HG03108 (cell line): Measurements from ENCODE around the gene DLL4.

ENCODE experiments used
- ATAC-seq: cut with Tn5 transposase; IDR thresholded peaks from one replicate; pipeline ENCODE4 v1.9.1; 2021; ENCODE audit warnings: moderate library complexity; ENCODE audit not compliant: unreplicated experiment

Gene DLL4

DNA sequence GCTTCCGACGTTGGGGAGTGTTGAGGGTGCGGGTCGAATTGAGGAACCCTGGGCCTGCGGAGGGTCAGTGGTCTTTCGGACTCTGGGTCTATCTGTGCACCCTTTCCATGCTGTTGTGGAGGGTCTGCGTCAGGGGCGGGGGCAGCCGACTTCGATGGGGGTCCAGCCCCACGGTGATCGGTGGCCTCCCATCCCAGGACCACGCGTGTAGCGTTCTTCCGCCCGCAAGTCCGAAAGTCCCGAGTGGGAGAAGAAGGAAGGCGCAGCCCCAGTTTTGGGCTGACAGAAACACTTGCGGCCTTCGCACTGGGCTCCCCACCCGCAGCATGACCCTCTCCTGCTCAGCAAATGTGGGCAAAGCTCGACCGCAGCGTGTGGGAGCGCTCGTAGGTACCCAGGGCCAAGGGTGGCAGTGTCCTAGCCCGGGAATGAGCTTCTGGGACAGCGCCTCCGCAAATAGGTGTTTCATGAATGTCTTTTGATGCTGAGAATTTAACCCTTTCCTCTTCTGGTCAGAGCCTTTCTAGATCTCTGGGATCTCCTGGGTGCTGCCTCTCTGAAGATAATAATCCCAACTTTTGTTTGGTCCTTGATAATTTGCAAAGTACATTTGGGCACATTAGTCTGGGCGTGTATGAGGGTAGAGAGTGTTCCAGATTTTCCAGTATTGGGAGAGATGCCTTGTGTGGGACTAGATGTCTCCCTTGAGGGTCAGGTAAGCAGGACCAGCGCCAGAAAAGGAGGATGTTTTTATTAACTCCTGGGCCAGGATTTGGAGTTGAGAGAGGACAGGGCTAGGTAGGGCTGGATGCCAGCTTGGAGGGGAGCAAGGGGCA lies 2.3 kb upstream of the DLL4 start:
- no peak for ATAC-seq

- no peak for ATAC-seq
Observed at GRCh38 chr15:40927495-40927872, 1.7 kb upstream of the DLL4 start.

GRCh38 chr15:40927873-40928806 lies 1.0 kb upstream of the DLL4 start:
- ATAC-seq, result no peak

DNA sequence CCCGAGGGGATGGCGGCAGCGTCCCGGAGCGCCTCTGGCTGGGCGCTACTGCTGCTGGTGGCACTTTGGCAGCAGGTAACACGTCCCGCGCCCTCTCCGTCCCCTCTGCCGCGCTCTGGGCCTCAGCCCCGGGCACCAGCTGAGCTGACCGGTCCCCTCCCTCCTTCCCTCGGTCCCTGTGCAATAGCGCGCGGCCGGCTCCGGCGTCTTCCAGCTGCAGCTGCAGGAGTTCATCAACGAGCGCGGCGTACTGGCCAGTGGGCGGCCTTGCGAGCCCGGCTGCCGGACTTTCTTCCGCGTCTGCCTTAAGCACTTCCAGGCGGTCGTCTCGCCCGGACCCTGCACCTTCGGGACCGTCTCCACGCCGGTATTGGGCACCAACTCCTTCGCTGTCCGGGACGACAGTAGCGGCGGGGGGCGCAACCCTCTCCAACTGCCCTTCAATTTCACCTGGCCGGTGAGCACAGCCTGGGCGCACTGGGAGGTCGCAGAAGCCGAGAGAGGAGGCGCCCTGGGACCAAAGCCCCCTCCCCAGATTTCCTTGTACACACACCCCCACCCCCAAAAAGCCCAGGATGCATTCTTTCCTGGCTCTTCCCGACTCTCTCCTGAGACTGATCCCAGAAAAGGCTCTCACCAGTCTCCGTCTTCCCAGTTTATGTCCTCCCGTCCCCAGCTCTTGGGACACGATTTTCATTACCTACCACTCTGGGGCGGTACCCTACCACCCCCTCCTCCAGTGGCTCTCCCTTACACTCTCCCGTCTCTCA lies 705 bp downstream of the DLL4 start:
- no peak for ATAC-seq

DNA sequence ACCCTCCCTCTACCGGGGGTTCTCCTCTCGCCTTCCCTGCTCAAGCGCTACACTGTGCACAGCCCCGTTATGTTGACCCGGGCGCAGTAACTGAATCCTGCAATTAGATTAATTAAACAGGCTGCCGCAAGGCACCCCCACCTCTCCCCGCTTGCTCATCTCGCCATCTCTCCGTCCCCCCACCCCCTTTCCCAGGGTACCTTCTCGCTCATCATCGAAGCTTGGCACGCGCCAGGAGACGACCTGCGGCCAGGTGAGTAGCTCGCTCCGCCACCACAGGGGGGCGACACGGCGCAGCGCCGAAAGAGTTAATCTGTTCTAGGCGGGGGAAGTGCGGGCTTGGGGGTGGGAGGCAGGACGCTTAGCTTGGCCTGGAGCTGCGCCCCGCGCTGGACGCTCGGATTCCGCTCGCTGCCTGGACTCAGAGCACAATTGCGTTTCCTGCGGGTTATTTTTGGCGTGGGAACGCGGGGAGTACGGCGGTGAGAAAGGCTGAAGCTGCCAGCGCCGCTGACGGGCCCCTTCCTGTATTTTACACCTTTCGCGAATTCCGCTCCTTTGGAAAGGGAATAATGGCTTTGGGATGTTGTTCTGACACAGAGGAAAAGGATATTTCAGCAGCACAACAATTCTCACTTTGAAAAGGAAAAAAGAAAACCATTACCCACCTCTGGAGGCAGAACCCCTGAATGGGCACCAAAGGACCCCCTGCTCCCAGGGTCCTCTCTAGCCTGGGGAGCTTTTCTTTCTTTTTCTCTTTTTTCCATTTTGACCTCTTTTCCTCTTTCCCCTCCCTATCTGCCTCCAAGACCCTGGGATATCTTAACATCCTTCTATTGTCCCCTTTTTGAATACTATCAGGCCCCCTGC lies 1.5 kb downstream of the DLL4 start:
- ATAC-seq, result no peak

DNA sequence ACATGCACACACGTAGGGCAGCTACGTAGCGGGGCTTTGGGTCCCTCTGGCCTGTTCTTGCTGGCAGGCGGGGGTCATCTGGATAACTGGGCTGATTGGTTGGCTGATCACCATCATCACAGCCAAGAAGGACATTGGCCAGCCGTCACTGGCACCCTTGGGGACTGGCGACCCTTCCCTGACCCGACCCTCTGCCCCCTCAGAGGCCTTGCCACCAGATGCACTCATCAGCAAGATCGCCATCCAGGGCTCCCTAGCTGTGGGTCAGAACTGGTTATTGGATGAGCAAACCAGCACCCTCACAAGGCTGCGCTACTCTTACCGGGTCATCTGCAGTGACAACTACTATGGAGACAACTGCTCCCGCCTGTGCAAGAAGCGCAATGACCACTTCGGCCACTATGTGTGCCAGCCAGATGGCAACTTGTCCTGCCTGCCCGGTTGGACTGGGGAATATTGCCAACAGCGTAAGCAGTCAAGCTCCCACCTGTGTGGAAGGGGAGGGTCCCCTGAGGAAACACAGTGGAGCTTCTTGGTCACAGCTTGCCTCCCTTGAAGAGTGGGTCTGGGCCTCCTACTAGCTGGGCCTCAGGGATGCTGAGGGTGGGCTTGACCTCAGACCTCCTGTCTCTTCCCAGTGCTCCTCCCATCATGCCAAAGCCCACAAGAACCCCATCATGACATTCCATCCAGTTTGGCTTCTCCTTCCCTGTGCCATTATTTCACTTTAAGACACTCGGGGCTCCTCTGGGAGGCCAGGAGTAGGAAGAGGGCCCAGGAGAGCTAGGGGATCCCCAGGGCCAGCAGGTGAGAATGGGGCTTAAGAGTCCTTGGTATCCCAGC lies 2.4 kb downstream of the DLL4 start:
- no peak for ATAC-seq

DNA sequence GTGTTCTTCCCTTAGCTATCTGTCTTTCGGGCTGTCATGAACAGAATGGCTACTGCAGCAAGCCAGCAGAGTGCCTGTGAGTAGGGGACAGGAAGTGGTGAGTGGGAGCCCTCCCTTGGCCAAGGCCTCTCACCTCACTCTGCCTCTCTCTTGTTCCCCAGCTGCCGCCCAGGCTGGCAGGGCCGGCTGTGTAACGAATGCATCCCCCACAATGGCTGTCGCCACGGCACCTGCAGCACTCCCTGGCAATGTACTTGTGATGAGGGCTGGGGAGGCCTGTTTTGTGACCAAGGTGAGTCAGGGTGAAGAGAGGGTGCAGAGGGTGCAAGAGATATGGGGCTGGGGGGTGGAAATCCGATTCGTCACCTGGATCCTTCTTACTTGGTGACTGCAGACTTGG lies 3.0 kb downstream of the DLL4 start:
- no peak for ATAC-seq

DNA sequence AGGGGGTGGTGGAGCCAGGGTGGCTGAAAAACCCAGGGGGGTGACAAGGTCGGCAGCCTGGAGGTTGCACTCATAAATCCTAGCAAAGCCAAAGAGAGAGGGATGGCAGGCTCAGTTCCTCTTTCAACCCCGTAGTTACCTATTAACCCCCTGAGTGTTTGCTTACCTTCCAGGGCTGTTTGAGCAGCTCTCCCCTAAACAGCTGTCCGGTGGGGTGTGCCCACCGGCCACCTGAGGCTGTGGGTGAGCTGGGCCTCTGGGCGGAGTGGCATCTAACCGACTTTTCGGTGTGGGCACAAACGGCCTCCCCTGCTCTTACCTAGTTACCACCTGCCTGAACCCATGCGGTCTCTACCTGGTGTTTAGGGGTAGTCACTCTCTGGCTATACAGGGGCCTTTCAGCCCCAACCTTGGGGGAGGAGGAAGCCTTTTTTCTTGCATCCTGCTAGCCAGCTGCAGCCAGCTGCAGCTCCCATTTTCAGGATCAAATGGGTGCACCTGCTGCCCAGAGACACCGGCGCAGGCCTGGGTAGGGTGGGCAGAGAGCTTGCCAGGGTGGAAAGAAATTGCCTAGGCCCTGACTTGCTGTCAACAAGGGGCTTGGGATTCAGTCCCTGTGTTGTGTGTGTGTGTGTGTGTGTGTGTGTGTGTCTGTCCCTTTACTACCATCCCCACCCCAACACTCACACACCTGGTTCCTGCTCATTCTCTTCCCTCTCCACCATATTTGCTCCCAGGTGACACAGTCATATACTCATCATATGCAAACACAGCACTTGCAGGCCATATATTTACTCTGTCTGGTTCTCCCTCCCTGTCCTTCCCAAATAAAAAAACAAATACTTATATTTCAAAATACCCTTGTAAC lies 3.7 kb downstream of the DLL4 start:
- ATAC-seq, result no peak

GRCh38 chr15:40933517-40933902 lies 4.4 kb downstream of the DLL4 start:
- no peak for ATAC-seq

DNA sequence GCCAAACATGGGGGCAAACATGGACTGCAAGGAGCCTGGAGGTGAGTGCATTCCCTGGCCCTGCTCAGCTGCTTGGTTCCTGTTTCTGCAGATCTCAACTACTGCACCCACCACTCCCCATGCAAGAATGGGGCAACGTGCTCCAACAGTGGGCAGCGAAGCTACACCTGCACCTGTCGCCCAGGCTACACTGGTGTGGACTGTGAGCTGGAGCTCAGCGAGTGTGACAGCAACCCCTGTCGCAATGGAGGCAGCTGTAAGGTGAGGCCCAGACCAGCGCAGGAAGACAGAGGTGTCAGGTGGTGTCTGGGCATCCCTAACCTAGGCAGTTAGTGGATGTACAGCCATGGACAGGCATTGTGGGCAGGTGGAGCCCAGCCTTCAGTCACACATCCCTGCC lies 5.3 kb downstream of the DLL4 start:
- no peak for ATAC-seq

DNA sequence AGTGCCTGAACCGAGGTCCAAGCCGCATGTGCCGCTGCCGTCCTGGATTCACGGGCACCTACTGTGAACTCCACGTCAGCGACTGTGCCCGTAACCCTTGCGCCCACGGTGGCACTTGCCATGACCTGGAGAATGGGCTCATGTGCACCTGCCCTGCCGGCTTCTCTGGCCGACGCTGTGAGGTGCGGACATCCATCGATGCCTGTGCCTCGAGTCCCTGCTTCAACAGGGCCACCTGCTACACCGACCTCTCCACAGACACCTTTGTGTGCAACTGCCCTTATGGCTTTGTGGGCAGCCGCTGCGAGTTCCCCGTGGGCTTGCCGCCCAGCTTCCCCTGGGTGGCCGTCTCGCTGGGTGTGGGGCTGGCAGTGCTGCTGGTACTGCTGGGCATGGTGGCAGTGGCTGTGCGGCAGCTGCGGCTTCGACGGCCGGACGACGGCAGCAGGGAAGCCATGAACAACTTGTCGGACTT lies 7.1 kb downstream of the DLL4 start:
- no peak for ATAC-seq

DNA sequence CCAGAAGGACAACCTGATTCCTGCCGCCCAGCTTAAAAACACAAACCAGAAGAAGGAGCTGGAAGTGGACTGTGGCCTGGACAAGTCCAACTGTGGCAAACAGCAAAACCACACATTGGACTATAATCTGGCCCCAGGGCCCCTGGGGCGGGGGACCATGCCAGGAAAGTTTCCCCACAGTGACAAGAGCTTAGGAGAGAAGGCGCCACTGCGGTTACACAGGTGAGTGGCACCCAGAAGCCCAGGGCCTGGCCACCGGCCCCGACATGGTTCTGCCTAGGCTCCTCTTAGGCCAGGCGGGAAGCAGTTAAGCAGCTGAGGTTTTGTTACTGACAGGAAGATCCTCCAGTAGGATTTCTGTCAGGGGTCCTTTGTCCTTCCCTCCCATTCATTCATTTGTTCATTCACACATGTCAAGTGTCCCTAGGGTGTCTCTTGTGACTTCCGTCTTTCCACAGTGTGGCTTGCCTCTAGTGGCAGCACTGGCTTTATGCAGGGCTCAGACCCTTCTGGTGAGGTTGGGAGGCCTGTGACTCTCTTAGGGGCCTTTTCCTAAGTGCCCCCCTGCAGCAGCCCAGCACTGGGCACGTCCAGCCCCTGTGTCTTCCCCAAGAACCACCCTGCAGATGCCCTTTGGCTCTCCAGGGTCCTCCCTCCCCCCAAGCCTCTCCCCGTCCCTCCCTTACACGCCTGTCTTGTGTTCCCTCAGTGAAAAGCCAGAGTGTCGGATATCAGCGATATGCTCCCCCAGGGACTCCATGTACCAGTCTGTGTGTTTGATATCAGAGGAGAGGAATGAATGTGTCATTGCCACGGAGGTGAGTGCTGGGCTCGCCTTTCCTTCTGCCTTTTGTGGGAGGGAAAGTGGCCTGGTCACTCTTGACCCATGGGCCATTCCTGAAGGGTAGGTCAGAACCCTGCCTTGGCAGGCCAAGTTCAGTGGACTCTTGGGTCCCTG lies 7.8 kb downstream of the DLL4 start:
- no peak for ATAC-seq

GRCh38 chr15:40937762-40938535 lies 8.8 kb downstream of the DLL4 start:
- ATAC-seq, result no peak

- no peak for ATAC-seq
Observed at GRCh38 chr15:40938536-40938870, 9.4 kb downstream of the DLL4 start.

- ATAC-seq, result no peak
Observed at GRCh38 chr15:40940296-40940801, 11.2 kb downstream of the DLL4 start.

- no peak for ATAC-seq
Observed at GRCh38 chr15:40941068-40941527, 12.0 kb downstream of the DLL4 start.
